PC-9 (cell line): Measurements from ENCODE around the gene CRTC2. TPM values are rescaled to one million over a fixed set of nuclear protein-coding genes. Genes with fewer than 3 reads are reported as not detected.
A peak's percentile ranks its signal among the peaks of the same experiment; 100 is the strongest.
"Not testable (repeated sequence)": the region's sequence is repeated elsewhere in the genome, so short reads cannot be mapped to it uniquely, and the experiment has no call there.

Experiments used
- BruUV-seq: library from RNA; stranded (reverse); fragments of 400-500 nt; replicated peaks from 2 replicates; lab custom pipeline; 2021; lab: Mats Ljungman, UMichigan
- CTCF ChIA-PET: fragments of 300-600 bp; sonication (Branson Sonifier 250); formaldehyde crosslinking; loops from one replicate; lab custom pipeline; 2022; ENCODE audit warnings: antibody characterized with exemption; lab: Charles Lee
- POLR2A ChIA-PET: fragments of 300-600 bp; sonication (Branson Sonifier 250); formaldehyde crosslinking; loops from one replicate; lab custom pipeline; 2022; ENCODE audit warnings: antibody characterized with exemption; ENCODE audit not compliant: unreplicated experiment; lab: Charles Lee
- DNase-seq, 2 experiments: peaks; one replicate each; pipeline versions ENCODE4 v3.0.0 to v3.0.0-alpha.2; 2015 to 2022; ENCODE audit warnings: mixed read lengths in 1 of 2
- H2AFZ ChIP-seq: fragments of 200-600 bp; sonication (generic); 2 replicates; pipeline ENCODE4 v1.8.1; 2017; ENCODE audit warnings: antibody characterized with exemption
- H3F3A ChIP-seq: fragments of 200-600 bp; sonication (generic); 2 replicates; pipeline ENCODE4 v1.8.1; 2017; ENCODE audit warnings: antibody characterized with exemption, mild to moderate bottlenecking, low read depth; ENCODE audit not compliant: insufficient read depth
- H3K27ac ChIP-seq: fragments of 200-600 bp; sonication (generic); 2 replicates; pipeline ENCODE4 v1.6.1; 2016; ENCODE audit warnings: mixed run types
- H3K27me3 ChIP-seq: fragments of 200-600 bp; sonication (generic); 2 replicates; pipeline ENCODE4 v1.6.1; 2016; ENCODE audit warnings: low read depth, mixed run types; ENCODE audit not compliant: insufficient read depth
- H3K36me3 ChIP-seq: fragments of 200-600 bp; sonication (generic); 2 replicates; pipeline ENCODE4 v1.6.1; 2016; ENCODE audit warnings: low read depth, mixed run types
- H3K4me1 ChIP-seq: fragments of 200-600 bp; sonication (generic); replicated peaks from 2 replicates; pipeline ENCODE4 v1.6.1; 2016; ENCODE audit warnings: mixed run types; ENCODE audit not compliant: insufficient read depth
- H3K4me2 ChIP-seq: fragments of 200-600 bp; sonication (generic); 2 replicates; pipeline ENCODE4 v1.6.1; 2017; ENCODE audit warnings: mixed run types
- H3K4me3 ChIP-seq: fragments of 200-600 bp; sonication (generic); 2 replicates; pipeline ENCODE4 v1.6.1; 2016; ENCODE audit warnings: mixed run types
- H3K79me2 ChIP-seq: fragments of 200-600 bp; sonication (generic); 2 replicates; pipeline ENCODE4 v1.6.1; 2017; ENCODE audit warnings: low read depth, mixed run types
- H3K9me2 ChIP-seq: fragments of 200-600 bp; sonication (generic); 2 replicates; pipeline ENCODE4 v1.8.1; 2017; ENCODE audit warnings: mild to moderate bottlenecking; ENCODE audit not compliant: insufficient read depth
- H3K9me3 ChIP-seq: fragments of 200-600 bp; sonication (generic); 2 replicates; pipeline ENCODE4 v1.8.1; 2016; ENCODE audit warnings: low read depth; ENCODE audit not compliant: insufficient read depth
- H4K20me1 ChIP-seq: fragments of 200-600 bp; sonication (generic); 2 replicates; pipeline ENCODE4 v1.8.1; 2017; ENCODE audit not compliant: insufficient read depth
- CTCF ChIP-seq: fragments of 200-600 bp; sonication (generic); conservative IDR thresholded peaks from 2 replicates; pipeline ENCODE4 v1.6.1; 2017; ENCODE audit warnings: mixed run types, antibody characterized with exemption, mild to moderate bottlenecking, moderate library complexity
- EZH2 ChIP-seq: fragments of 200-600 bp; sonication (generic); IDR thresholded peaks from 2 replicates; pipeline ENCODE4 v1.8.0; 2017; ENCODE audit warnings: antibody characterized with exemption, low read depth
- intact Hi-C: fragments of 100-400 bp; cut with micrococcal nuclease; formaldehyde crosslinking; loops from one replicate; pipeline ENCODE4 v1.10.0; 2022; ENCODE audit not compliant: unreplicated experiment
- total RNA-seq: library from RNA; stranded (reverse); gene quantifications from 2 replicates; pipeline ENCODE4 v1.2.3, GENCODE V29; 2021

The CRTC2 gene
- total RNA-seq, 1 experiment from 2014 or later: 63.6 TPM

- TF ChIP-seq EZH2 (no peak), CTCF (no peak)
- Histone ChIP-seq H3K36me3 (peaks cover 4% of the 10 kb centered on the region), H3F3A (peaks cover 15% of the 10 kb centered on the region; the same call in 1 of the 2 replicates), H3K4me2 (peak overlapping the region; percentile 87), H3K27ac (no peak overlapping the region), H3K27me3 (no peaks in the 10 kb centered on the region), H4K20me1 (peaks cover 63% of the 10 kb centered on the region), H2AFZ (no peak overlapping the region), H3K9me3 (no peaks in the 10 kb centered on the region), H3K9me2 (no peaks in the 10 kb centered on the region), H3K79me2 (peaks cover 70% of the 10 kb centered on the region), H3K4me1 (peaks cover 32% of the 10 kb centered on the region), H3K4me3 (peak overlapping the region; percentile 70; the same call in 1 of the 2 replicates)
- ChIA-PET POLR2A (no interaction called here), CTCF (interaction anchor here (0.6 kb wide), 1 partner anchor 23 kb away, joined by 5 read pairs; no protein-coding TSS in a partner anchor)
- BruUV-seq: no TSS peak
- no peak for DNase-seq
- intact Hi-C loops: loop anchor here (10.0 kb wide), 1 partner anchor 115 kb away; no protein-coding TSS in a partner anchor
Observed at GRCh38 chr1:153919876-153920852, 38.2 kb downstream of the CRTC2 start.

GRCh38 chr1:153916297-153916696 is 42.1 kb downstream of the CRTC2 start:
- Histone ChIP-seq H3K4me2 (no peak overlapping the region), H3F3A (peaks cover 6% of the 10 kb centered on the region; the same call in 1 of the 2 replicates), H3K27me3 (no peaks in the 10 kb centered on the region), H3K4me1 (peaks cover 16% of the 10 kb centered on the region), H3K9me2 (no peaks in the 10 kb centered on the region), H2AFZ (no peak overlapping the region), H3K79me2 (peaks cover 100% of the 10 kb centered on the region), H3K27ac (no peak overlapping the region), H3K9me3 (no peaks in the 10 kb centered on the region), H4K20me1 (peaks cover 87% of the 10 kb centered on the region), H3K36me3 (peaks cover 4% of the 10 kb centered on the region), H3K4me3 (no peak overlapping the region)
- CTCF ChIA-PET: no interaction called here
- no TSS peak for BruUV-seq
- intact Hi-C loops: no loop called here
- POLR2A ChIA-PET: interaction anchor here (0.6 to 0.9 kb wide), 2 partner anchors 50 to 161 kb away, joined by 3 read pairs; no protein-coding TSS in a partner anchor
- TF ChIP-seq EZH2 (no peak), CTCF (no peak)
- no peak for DNase-seq

GRCh38 chr1:153912349-153912748 is 46.1 kb downstream of the CRTC2 start:
- no peaks in the 10 kb centered on the region for H3K9me3 ChIP-seq
- no peaks in the 10 kb centered on the region for H3K9me2 ChIP-seq
- H2AFZ ChIP-seq: no peak overlapping the region
- peaks cover 6% of the 10 kb centered on the region; the same call in 1 of the 2 replicates for H3F3A ChIP-seq
- peaks cover 85% of the 10 kb centered on the region for H4K20me1 ChIP-seq
- no TSS peak for BruUV-seq
- H3K4me2 ChIP-seq: no peak overlapping the region
- TF ChIP-seq CTCF (no peak), EZH2 (no peak)
- H3K36me3 ChIP-seq: peaks cover 4% of the 10 kb centered on the region; the same call in 1 of the 2 replicates
- peaks cover 97% of the 10 kb centered on the region for H3K79me2 ChIP-seq
- CTCF ChIA-PET: no interaction called here
- no peak overlapping the region for H3K4me3 ChIP-seq
- DNase-seq: no peak
- POLR2A ChIA-PET: no interaction called here
- no peaks in the 10 kb centered on the region for H3K4me1 ChIP-seq
- intact Hi-C loops: no loop called here
- H3K27ac ChIP-seq: no peak overlapping the region
- no peaks in the 10 kb centered on the region for H3K27me3 ChIP-seq

GRCh38 chr1:153910560-153910959 is 47.9 kb downstream of the CRTC2 start:
- H2AFZ ChIP-seq, H3K4me2 ChIP-seq, DNase-seq, H3K9me3 ChIP-seq, POLR2A ChIA-PET, intact Hi-C loops, H3K27ac ChIP-seq, CTCF ChIA-PET, BruUV-seq, H3K27me3 ChIP-seq, H3K4me3 ChIP-seq, H3K36me3 ChIP-seq, H3K4me1 ChIP-seq, H3K9me2 ChIP-seq: not testable (repeated sequence)
- Histone ChIP-seq H4K20me1 (peaks cover 86% of the 10 kb centered on the region), H3K79me2 (peaks cover 97% of the 10 kb centered on the region), H3F3A (peaks cover 14% of the 10 kb centered on the region; the same call in 1 of the 2 replicates)
